Stimulated activated CD4-positive, alpha-beta T cell treated with anti-CD3 and anti-CD28 coated beads, Interleukin-15, amount 100 ng/mL, for 48 hours (primary cell): ENCODE data around the gene ARID3B.
A peak's percentile ranks its signal among the peaks of the same experiment; 100 is the strongest.
"Not testable (repeated sequence)": the region's sequence is repeated elsewhere in the genome, so short reads cannot be mapped to it uniquely, and the experiment has no call there.

ENCODE experiments used
- DNase-seq, 2 donors: peaks; one replicate each; pipeline ENCODE4 v3.0.0-alpha.2; 2020; ENCODE audit warnings: low read depth in 2 of 2

ARID3B gene, protein sequence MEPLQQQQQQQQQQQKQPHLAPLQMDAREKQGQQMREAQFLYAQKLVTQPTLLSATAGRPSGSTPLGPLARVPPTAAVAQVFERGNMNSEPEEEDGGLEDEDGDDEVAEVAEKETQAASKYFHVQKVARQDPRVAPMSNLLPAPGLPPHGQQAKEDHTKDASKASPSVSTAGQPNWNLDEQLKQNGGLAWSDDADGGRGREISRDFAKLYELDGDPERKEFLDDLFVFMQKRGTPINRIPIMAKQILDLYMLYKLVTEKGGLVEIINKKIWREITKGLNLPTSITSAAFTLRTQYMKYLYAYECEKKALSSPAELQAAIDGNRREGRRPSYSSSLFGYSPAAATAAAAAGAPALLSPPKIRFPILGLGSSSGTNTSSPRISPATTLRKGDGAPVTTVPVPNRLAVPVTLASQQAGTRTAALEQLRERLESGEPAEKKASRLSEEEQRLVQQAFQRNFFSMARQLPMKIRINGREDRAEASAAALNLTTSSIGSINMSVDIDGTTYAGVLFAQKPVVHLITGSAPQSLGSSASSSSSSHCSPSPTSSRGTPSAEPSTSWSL

DNA sequence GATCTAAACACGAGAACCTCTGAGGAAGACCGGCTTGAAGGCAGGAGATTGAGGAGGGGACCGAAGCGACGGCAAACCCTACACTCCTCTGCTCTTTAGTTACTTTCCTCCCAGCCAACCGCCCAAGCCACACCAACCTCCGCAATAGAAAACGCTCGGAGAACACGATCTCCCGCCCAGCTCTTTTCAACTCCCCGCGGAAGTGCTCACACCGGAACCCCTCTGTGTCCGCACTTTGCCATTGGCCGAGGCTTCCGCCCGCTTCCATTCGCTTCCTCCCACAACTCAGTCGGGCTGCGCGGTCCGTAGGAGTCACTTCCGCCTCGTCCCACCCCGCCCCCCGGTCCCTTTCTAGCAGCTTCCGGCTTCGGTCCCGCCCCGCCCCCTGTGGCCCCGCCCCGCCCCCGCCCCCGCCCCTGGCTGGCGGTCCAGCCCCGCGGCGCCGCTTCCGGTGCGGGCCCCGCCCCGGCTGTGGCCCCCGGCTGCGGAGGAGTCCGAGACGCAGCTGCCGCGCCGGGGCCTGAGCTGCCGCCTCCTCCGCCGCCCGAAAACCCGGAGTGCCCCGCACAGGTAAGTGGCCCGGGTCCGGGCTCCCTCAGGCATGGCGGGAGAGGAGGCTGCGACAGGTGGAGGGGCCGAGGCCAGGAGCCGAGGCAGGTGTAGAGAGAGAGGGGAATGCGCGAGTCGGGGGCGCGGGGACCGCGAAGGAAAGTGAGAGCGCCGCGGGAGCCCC is at the start of gene ARID3B:
TSS of gene ARID3B (plus strand) at position 460 of the 733 bp plus-strand sequence. CDS start 2,717 bp downstream, outside the sequence.
- DNase-seq, result peak; percentile 97 to 98

DNA sequence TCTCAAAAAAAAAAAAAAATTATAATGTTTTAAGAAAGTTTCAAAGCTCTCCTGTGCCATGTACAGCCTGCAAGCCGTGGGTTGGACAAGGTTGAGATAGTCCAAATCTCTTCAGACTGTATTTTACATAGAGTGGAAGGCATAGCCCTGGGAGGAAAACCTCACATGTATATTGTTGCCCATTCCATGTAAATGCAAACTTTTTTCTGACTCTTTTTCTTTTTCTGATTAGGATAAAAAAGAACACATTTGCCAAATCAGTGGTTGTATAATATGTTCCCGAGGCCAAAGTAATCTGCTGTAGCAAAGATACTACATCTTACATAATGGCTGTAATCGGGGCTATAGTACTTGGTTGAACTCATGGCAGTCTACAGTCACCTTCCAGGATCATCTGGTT is 44.4 kb upstream of the ARID3B start:
- DNase-seq, result no peak

DNA sequence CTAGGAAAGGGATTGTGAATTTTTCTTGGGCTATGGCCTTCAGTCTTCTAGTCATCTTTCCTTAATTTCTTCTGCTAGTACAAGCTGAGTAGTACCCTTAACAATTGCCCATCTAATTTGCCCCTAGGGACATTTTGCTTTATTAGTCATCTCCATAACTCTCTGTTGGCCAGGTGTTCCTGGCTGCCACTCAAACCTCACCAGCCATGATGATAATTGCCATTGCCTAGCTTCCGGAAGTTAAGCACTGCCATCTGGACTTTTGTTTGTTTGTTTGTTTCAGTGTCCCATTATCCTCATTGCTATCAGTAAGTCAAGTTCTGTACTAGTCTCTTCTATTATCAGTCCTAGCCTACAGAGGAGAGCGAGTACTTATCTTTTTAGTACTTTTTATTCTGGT is 43.4 kb upstream of the ARID3B start:
- DNase-seq, result no peak

DNA sequence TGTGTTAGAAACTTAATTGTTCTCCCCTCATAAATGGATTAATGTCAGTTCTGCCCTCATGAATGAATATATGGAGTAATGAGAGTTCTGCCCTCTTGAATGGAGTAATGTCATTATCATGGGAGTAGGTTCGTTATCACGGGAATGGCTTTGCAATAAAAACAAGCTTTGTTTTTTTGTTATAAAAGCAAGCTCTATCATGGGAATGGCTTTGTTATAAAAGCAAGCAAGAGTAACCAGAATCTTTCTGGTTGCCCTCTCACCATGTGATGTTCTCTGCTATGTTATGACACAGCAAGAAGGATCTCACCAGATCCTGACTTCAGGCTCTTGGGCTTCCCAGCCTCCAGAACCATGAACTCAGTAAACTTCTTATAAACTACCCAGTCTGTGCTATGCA is 41.7 kb upstream of the ARID3B start:
- no peak for DNase-seq

DNA sequence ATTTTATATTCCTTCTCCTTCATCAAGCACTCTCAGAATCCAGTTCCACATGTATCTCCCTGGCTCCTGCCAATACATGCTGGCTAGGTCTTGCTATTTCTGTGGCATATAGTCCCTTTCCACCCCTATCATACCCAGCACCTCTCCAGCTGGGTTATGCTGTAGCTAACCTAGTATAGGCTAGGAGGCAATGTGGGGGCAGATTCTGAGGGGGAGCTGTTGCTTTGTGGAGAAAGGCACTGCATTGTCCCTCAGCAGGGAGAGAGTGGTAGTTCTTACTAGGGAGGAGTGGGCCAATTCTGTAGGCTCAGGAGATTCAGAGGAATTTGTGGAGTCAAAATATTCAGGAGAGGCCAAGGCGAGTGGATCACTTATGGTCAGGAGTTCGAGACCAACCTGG is 40.6 kb upstream of the ARID3B start:
- DNase-seq, result no peak

DNA sequence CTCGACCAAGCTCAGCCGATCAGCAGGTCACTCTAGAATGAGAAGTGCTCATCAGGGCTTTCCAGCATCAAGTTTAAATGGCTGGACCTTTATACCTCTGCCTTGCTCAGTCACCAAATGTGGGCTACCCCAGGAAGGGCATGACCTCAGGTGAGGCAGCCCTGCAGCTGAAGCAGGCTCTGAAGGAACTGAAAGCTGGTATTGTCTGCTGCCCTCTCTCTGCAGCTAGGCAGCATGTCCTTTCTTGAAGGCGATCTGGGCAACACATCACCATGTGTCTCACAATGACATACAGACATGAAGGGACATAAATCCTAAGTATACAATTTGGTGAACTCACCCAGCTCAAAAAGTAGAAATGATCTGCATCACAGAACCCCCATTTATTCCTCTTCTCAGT is 38.7 kb upstream of the ARID3B start:
- DNase-seq, result no peak

DNA sequence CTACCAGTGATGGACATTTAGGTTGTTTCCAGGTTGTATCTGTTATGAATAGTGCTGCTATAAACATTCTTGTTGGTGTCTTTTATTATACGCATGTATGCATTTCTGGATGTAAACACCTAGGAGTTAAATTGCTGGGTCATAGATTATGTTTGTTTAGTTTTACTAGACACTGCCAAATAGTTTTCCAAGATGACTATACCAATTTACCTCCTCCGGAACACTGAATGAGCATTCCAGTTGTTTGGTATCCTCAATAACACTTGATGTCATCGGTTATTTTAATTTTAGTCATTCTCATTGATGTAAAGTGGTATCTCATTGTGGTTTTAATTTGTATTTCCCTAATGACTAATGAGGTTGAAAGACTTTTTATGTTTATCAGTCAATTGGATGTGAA is 36.6 kb upstream of the ARID3B start:
- DNase-seq, result no peak

DNA sequence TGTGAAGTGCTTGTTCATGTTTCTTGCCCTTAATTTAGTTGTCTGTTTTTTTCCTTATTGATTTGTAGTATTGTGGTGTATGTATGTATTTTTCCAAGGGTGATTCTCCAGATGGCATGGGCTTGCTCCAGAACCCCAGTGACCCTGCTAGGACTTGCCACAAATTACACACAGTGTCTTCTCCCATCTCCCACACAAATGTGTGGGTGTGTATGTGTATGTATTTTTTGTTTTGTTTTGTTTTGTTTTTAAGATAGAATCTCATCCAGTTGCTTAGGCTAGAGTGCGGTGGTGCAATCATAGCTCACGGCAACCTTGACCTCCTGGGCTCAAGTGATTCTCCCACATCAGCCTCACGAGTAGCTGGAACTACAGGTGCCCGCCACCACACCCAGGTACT is 36.2 kb upstream of the ARID3B start:
- DNase-seq, result no peak

DNA sequence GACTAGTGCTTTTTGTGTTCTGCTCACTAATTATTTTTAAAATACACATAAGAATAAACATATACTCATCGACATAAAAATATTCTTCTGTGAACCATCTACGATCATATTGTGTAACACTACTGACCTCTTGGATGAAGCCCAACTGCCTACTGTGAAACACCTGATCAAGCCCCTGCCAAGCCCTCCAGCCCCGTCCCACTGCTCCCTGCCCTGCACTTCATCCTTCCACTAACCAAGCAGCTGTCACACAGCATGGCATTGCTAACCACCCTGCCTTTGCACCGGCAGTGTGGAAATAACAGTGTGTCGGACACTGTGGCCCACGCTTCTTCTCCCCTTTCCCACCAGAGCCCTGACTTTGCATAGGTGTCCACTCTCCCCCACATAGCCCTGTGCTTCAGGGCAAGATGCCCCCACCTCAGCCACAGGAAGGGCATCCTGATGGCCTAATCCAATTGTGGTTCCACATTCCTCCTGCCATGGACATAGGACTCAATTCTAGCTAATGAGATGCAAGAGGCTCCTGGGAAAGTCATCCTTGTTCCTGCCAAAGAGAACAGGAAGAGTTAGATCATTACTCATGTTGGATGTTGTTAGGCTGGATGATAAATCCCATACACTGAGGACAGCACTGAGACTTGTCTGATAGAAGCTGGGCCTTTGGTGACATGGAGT is 35.0 kb upstream of the ARID3B start:
- no peak for DNase-seq

DNA sequence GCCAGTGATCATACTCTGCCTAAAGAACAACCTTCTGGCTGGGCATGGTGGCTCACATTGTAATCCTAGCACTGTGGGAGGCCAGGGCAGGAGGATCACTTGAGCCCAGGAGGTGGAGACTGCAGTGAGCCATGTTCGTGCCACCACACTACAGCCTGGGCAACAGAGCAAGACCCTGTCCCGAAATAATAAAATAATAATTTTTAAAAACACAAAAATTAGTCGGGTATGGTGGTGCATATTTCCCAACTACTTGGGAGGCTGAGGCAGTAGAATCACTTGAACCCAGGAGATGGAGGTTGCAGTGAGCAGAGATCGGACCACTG is 34.5 kb upstream of the ARID3B start:
- DNase-seq, result no peak

DNA sequence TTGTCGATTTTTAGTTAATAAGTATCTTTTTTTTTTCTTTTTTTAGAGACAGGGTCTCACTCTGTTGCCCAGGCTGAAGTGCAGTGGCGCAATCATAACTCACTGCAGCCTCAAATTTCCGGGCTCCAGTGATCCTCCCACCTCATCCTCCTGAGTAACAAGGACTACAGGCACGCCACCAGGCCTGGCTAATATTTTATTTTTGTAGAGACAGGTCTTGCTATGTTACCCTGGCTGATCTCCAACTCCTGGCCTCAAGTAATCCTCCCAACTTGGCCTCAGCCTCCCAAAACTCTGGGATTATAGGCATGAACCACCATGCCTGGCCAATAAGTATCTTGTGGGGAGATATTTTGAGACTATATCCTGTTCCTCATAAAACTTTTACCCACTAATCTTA is 29.4 kb upstream of the ARID3B start:
- DNase-seq, result no peak

DNA sequence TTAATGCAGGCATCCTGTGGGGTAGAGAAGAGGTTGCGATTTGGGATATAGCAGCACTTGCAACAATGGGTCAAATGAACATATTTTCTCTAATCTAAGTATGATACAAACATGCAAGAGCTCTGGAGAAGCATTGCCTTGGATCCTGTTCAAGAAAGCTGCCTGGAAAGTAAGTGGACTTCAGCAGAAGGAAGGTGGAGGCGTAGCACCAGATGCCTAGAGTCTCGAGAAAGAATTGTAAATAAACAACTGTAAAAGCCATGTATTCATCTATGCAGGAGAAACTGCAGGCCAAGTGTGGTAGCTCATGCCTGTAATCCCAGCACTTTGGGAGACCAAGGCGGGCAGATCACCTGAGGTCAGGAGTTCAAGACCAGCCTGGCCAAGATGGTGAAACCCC is 27.0 kb upstream of the ARID3B start:
- not testable (repeated sequence) for DNase-seq

DNA sequence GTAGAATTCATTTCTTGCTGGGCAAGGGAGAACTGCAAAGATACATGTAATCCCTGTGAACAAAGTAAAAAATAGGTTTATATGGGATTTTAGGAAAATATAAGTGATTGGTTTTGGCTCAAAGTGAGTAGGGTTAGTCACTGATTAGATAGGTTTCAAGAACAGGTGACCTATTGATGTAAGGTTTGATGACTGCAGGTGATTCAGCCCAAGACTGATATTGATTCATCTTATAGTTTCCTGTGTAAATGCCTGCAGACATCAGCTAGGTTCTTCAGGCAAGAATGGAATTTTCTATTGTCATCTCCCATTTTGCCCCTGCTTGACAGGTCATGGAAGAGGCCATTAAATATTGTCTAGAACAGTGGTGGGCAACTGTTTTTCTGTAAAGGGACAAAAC is 23.9 kb upstream of the ARID3B start:
- no peak for DNase-seq

DNA sequence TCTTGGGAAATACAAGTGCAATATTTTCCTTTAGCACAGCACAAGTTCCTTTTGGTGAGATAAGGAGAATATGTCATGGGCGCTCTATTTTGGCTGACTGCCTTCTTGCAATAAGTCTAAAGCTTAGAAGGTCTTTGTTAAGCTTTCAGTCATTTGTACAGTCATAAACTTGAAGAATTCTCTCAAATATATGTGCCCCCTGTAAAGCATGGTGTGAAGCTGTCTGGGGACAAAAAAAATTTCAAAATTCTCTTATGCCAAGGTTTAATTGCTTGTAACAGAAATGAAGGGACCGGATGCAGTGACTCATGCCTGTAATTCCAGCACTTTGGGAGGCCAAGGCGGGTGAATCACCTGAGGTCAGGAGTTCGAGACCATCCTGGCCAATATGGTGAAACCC is 21.7 kb upstream of the ARID3B start:
- no peak for DNase-seq

DNA sequence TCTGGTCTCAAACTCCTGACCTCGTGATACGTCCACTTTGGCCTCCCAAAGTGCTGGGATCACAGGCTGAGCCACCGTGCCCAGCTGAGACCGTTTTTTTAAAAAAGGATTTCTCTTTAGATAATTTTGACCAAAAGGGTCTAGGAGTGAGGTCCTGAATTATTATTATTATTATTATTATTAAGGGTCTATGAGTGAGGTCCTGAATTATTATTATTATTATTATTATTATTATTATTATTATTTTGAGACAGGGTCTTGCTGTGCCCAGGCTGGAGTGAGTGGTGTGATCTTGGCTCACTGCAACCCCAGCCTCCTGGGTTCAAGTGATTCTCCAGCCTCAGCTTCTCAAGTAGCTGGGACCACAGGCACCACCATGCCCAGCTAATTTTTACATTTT is 20.6 kb upstream of the ARID3B start:
- DNase-seq, result no peak

DNA sequence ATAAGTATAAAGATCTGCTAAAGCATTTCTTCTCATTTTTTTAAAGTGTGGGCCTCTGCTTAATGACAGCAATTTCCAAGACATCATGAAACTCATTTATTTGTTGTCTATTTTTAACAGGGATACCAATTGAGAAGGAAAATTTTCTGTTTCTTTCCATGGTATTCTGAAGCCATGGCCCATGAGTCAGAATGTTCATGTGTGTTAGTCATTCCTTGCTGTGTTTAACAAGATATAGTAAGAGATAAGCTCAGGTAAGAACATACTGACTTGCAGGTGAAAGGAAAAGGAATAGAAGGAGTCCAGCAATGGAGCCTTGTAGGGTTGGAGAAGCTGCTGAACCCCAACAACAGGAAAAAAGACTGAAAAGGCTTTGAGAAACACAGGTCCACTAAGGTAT is 17.0 kb upstream of the ARID3B start:
- DNase-seq, result no peak

DNA sequence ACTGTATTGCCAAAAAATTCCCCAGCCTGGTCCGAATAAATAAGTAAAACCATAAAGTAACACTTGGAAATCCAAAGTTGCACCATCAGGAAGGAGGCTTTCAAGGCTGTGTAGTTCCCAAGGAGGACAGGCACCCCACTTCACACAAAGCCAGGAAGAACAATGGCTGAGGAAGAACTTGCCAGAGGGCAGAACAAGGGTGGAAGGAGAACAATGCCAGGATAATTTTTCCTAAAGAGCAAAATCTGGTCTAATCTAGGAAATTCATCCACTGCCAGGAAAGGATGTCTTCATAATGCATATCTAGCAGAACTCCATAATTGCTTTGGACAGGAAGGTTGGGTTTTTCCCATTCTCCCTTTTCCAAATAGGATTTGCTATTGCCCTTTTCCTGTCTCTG is 15.7 kb upstream of the ARID3B start:
- DNase-seq, result no peak

DNA sequence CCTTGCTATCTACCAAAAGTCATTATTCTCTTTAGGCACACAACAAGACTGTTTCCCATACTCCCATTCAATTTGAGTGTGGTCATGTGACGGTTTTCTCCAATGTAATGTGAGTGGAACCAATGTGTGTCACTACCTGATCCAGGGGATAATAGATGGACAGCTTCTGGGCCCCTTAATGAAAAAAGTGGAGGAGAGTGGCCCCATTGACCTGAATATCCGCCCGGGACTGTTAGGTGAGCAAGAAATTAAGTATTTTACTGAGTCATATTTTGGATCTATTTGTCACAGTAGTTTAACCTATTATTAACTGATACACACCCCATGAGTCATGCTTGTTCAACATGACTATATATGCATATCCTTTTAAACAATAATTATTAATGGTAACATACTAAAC is 15.1 kb upstream of the ARID3B start:
- DNase-seq, result no peak

DNA sequence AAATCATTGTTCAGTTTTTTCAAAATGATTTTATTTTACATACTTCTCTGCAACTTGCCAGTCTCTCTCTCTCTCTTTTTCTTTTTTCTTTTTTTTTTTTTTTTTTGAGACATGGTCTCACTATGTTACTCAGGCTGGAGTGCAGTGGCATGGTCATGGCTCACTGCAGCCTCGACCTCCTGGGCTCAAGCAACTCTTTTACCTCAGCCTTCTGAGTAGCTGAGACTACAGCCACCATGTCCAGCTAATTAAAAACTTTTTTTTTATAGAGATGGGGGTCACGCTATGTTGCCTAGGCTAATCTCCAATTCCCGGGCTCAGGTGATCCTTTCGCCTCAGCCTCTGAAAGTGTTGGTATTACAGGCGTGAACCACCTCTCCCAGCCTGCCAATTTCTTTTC is 12.1 kb upstream of the ARID3B start:
- DNase-seq, result no peak

DNA sequence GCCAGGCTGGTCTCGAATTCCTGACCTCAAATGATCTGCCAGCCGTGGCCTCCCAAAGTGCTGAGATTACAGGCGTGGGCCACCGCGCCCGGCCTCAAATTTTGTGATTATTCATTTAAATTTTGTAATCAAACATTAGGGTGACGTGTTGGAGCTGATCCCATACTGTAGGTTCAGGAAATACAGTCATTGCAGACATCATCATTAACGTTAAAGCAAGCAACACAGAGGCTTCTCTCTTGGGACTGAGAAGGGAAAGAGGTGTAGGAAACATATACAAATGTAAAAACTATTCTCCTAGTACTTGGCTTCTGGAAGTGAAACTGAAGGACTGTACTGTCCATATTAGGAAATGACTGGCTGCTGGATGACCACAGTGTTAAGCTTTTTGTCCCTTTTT is 11.1 kb upstream of the ARID3B start:
- DNase-seq, result no peak

DNA sequence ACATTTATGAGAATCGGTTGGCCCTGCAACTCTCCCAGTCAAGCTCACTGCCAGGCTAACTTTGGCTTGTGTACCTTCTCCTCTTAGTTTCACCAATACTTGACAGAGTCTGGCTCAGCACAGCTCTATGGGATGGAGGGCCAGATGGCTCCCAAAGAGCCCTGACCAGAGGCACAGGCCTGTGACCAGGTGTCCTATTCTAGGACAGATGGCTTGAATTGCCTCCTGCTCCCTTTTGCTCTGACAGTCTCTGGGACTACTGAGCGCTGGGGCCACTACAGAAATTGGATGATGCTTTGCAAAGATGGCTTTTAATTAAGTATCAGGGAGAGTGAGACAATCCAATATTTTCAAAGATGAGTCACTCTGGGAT is 10.3 kb upstream of the ARID3B start:
- DNase-seq, result no peak

DNA sequence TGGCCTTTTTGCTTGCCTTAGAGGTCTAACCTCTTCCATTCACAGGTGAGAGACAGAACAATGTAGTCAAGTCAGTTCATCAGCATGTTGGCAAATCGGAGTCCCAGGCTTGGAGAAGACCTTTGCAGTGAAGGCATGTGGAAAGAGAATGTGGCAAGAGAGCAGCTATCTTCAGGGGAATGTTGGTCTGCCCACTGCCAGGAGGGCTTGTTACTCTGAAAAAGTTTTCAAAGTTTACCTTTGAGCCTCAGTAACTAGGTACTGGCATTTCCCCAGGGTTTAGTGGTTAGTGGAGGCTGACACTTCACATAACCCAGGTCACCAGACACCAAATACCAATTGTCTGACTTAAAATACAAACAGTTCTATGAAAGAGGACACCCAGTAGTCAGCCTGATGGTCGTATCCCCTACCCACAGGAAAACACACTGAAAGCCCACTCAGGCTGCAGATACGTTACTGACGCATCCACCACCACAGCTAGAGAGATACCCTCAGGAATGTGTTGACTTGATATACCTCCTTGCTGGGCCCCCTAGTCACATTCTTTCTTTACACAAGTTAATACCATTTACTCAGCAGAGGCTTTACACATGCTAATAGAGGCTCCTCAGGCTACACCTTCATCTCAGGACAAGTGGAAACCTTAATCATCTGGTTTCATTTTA is 9.7 kb upstream of the ARID3B start:
- no peak for DNase-seq
